H1 (cell line): ENCODE measurements around the gene GJD4. TPM values are rescaled to one million over a fixed set of nuclear protein-coding genes. Genes with fewer than 3 reads are reported as not detected.
A peak's percentile ranks its signal among the peaks of the same experiment; 100 is the strongest.

Source experiments
- CTCF ChIA-PET: fragments of 300-600 bp; sonication (Branson Sonifier 250); formaldehyde crosslinking; loops from one replicate; lab custom pipeline; 2021; ENCODE audit not compliant: partially characterized antibody; lab: Charles Lee
- POLR2A ChIA-PET: fragments of 300-600 bp; sonication (Branson Sonifier 250); formaldehyde crosslinking; loops from one replicate; lab custom pipeline; 2021; ENCODE audit warnings: inconsistent platforms; ENCODE audit not compliant: partially characterized antibody; lab: Charles Lee
- DNase-seq, 2 experiments: peaks; one replicate each; pipeline versions ENCODE4 v3.0.0 to v3.0.0-alpha.2; 2010 to 2022; ENCODE audit warnings: low spot score in 2 of 2, low read depth in 1 of 2, mixed read lengths in 1 of 2
- FAIRE-seq: peaks from 2 replicates; lab custom pipeline; 2011; peaks lifted over from hg19 to GRCh38; lab: Jason Lieb, UNC
- H2AFZ ChIP-seq: 2 replicates; pipeline ENCODE4 v1.8.1; 2012; ENCODE audit warnings: low read length, inconsistent platforms
- H2AK5ac ChIP-seq: 2 replicates; pipeline ENCODE4 v1.6.1; 2013; ENCODE audit warnings: low read depth, low read length
- H2BK120ac ChIP-seq: replicated peaks from 2 replicates; pipeline ENCODE3; 2013; ENCODE audit warnings: low read depth, low read length, inconsistent platforms
- H2BK12ac ChIP-seq: 2 replicates; pipeline ENCODE4 v1.6.1; 2013; ENCODE audit warnings: low read depth, low read length
- H2BK15ac ChIP-seq: 2 replicates; pipeline ENCODE4 v1.6.1; 2013; ENCODE audit warnings: low read length
- H2BK20ac ChIP-seq: 2 replicates; pipeline ENCODE4 v1.6.1; 2013; ENCODE audit warnings: low read length
- H2BK5ac ChIP-seq: 2 replicates; pipeline ENCODE4 v1.6.1; 2013; ENCODE audit warnings: low read depth, low read length
- H3K14ac ChIP-seq: 2 replicates; pipeline ENCODE4 v1.6.1; 2013; ENCODE audit warnings: inconsistent platforms; ENCODE audit not compliant: insufficient read length
- H3K18ac ChIP-seq: 2 replicates; pipeline ENCODE4 v1.6.1; 2013; ENCODE audit warnings: low read length; ENCODE audit errors: extremely low read depth
- H3K23ac ChIP-seq: 2 replicates; pipeline ENCODE4 v1.6.1; 2013; ENCODE audit warnings: inconsistent platforms; ENCODE audit not compliant: insufficient read length
- H3K23me2 ChIP-seq: 2 replicates; pipeline ENCODE4 v1.6.1; 2013; ENCODE audit warnings: low read depth, low read length
- H3K27ac ChIP-seq: 2 replicates; pipeline ENCODE4 v1.6.1; 2011; ENCODE audit warnings: low read depth, low read length, inconsistent platforms
- H3K27me3 ChIP-seq, 4 experiments: replicated peaks in 1 of 4; 1 replicate in 1 of 4; 2 replicates in 3 of 4; pipeline versions ENCODE4 v1.6.1 to v1.8.1; 2011 to 2013; ENCODE audit warnings: low read length in 3 of 4, mild to moderate bottlenecking in 3 of 4, inconsistent platforms in 2 of 4, mixed read lengths in 2 of 4, moderate library complexity in 1 of 4; ENCODE audit not compliant: control insufficient read depth in 3 of 4, insufficient read depth in 3 of 4; ENCODE audit errors: extremely low read depth in 1 of 4
- H3K36me3 ChIP-seq, 4 experiments: 2 replicates each; pipeline versions ENCODE4 v1.6.1 to v1.8.1; 2011 to 2013; ENCODE audit warnings: mild to moderate bottlenecking in 4 of 4, low read length in 3 of 4, moderate library complexity in 2 of 4, control low read depth in 1 of 4, inconsistent platforms in 1 of 4; ENCODE audit not compliant: insufficient read depth in 4 of 4, control insufficient read depth in 2 of 4
- H3K4ac ChIP-seq: replicated peaks from 2 replicates; pipeline ENCODE3; 2013; ENCODE audit warnings: low read length, low read depth, mixed read lengths, inconsistent platforms; ENCODE audit not compliant: insufficient read length
- H3K4me1 ChIP-seq, 4 experiments: replicated peaks in 1 of 4; 1 replicate in 1 of 4; 2 replicates in 3 of 4; pipeline versions ENCODE4 v1.6.1 to v1.8.1; 2011 to 2013; ENCODE audit warnings: low read length in 3 of 4, inconsistent platforms in 2 of 4, mixed read lengths in 1 of 4; ENCODE audit not compliant: insufficient read depth in 4 of 4, control insufficient read depth in 3 of 4
- H3K4me2 ChIP-seq, 2 experiments: 2 replicates each; pipeline versions ENCODE4 v1.6.1 to v1.8.1; 2011 to 2013; ENCODE audit warnings: low read depth in 2 of 2, low read length in 2 of 2, control low read depth in 1 of 2, inconsistent platforms in 1 of 2, mild to moderate bottlenecking in 1 of 2; ENCODE audit not compliant: insufficient read depth in 1 of 2
- H3K4me3 ChIP-seq, 4 experiments: fragments of 200-600, 300-600 bp in 1 of 4; sonication (generic), shearing (Covaris generic), sonication (Bioruptor Twin) in 1 of 4; 2 replicates each; pipeline versions ENCODE4 v1.5.1 to v1.8.1; 2011 to 2016; ENCODE audit warnings: low read length in 4 of 4, low read depth in 3 of 4, control low read depth in 2 of 4, inconsistent platforms in 2 of 4, mild to moderate bottlenecking in 2 of 4, mixed read lengths in 1 of 4, moderate library complexity in 1 of 4; ENCODE audit not compliant: insufficient read depth in 2 of 4; ENCODE audit errors: extremely low read depth in 1 of 4
- H3K56ac ChIP-seq: replicated peaks from 2 replicates; pipeline ENCODE3; 2013; ENCODE audit warnings: low read depth, mild to moderate bottlenecking, mixed read lengths, low read length, inconsistent platforms; ENCODE audit not compliant: insufficient read length
- H3K79me1 ChIP-seq: 2 replicates; pipeline ENCODE4 v1.6.1; 2013; ENCODE audit warnings: low read depth, low read length, control low read depth
- H3K79me2 ChIP-seq, 2 experiments: 2 replicates each; pipeline versions ENCODE4 v1.6.1 to v1.8.1; 2012 to 2013; ENCODE audit warnings: low read length in 2 of 2, mild to moderate bottlenecking in 2 of 2, inconsistent platforms in 1 of 2; ENCODE audit not compliant: insufficient read depth in 2 of 2, control insufficient read depth in 1 of 2
- H3K9ac ChIP-seq, 4 experiments: replicated peaks in 1 of 4; 1 replicate in 1 of 4; 2 replicates in 3 of 4; pipeline versions ENCODE4 v1.6.1 to v1.8.1; 2011 to 2013; ENCODE audit warnings: low read depth in 3 of 4, low read length in 3 of 4, control low read depth in 2 of 4, mild to moderate bottlenecking in 2 of 4, moderate library complexity in 2 of 4, inconsistent platforms in 1 of 4; ENCODE audit errors: extremely low read depth in 1 of 4
- H3K9me3 ChIP-seq, 2 experiments: 2 replicates each; pipeline versions ENCODE4 v1.6.1 to v1.8.1; 2012 to 2013; ENCODE audit warnings: mild to moderate bottlenecking in 2 of 2, moderate library complexity in 2 of 2, control low read depth in 1 of 2, inconsistent platforms in 1 of 2, low read depth in 1 of 2, low read length in 1 of 2, mixed read lengths in 1 of 2; ENCODE audit not compliant: insufficient read depth in 2 of 2
- H4K20me1 ChIP-seq, 2 experiments: replicated peaks in 1 of 2; 2 replicates each; pipeline versions ENCODE3 to v1.8.1; 2011 to 2013; ENCODE audit warnings: inconsistent platforms in 2 of 2, low read length in 2 of 2, mild to moderate bottlenecking in 1 of 2; ENCODE audit not compliant: insufficient read depth in 2 of 2, control insufficient read depth in 1 of 2
- H4K5ac ChIP-seq: 2 replicates; pipeline ENCODE4 v1.6.1; 2013; ENCODE audit warnings: low read length, low read depth, mixed read lengths, inconsistent platforms; ENCODE audit not compliant: insufficient read length
- H4K8ac ChIP-seq: 2 replicates; pipeline ENCODE4 v1.8.0; 2013; ENCODE audit warnings: mild to moderate bottlenecking, moderate library complexity, low read length, inconsistent platforms; ENCODE audit not compliant: insufficient read depth; ENCODE audit errors: extremely low read depth
- H4K91ac ChIP-seq: replicated peaks from 2 replicates; pipeline ENCODE3; 2013; ENCODE audit warnings: low read length, mixed read lengths, inconsistent platforms; ENCODE audit not compliant: insufficient read length
- ASH2L ChIP-seq: fragments of 200-600, 300-600 bp; sonication (generic); IDR thresholded peaks from one replicate; pipeline ENCODE4 v1.7.1; 2017; ENCODE audit warnings: low read length
- KDM1A ChIP-seq: fragments of 200-600, 300-600 bp; sonication (generic); IDR thresholded peaks from 2 replicates; pipeline ENCODE4 v1.7.1; 2016; ENCODE audit warnings: mild to moderate bottlenecking, low read length, borderline replicate concordance
- POLR2A ChIP-seq, 2 experiments: IDR thresholded peaks; 1 replicate in 1 of 2; 2 replicates in 1 of 2; pipeline ENCODE4 v1.6.1; 2011; ENCODE audit warnings: low read depth in 2 of 2, low read length in 2 of 2, mild to moderate bottlenecking in 2 of 2; ENCODE audit errors: control extremely low read depth in 1 of 2
- RAD21 ChIP-seq, 2 experiments: IDR thresholded peaks in 1 of 2; conservative IDR thresholded peaks in 1 of 2; 2 replicates each; pipeline ENCODE4 v1.6.1; 2011; ENCODE audit warnings: low read depth in 2 of 2, low read length in 2 of 2, improper control_type of control experiment in 1 of 2, inconsistent platforms in 1 of 2, mild to moderate bottlenecking in 1 of 2, moderate library complexity in 1 of 2
- RFX5 ChIP-seq: IDR thresholded peaks from 2 replicates; pipeline ENCODE4 v1.6.1; 2011; ENCODE audit warnings: low read depth, low read length, improper control_type of control experiment, borderline replicate concordance
- SIN3A ChIP-seq, 2 experiments: IDR thresholded peaks in 1 of 2; conservative IDR thresholded peaks in 1 of 2; 2 replicates each; pipeline ENCODE4 v1.6.1; 2011 to 2012; ENCODE audit warnings: low read length in 2 of 2, improper control_type of control experiment in 1 of 2, low read depth in 1 of 2, mild to moderate bottlenecking in 1 of 2
- SIX5 ChIP-seq: IDR thresholded peaks from 2 replicates; pipeline ENCODE4 v1.6.1; 2011; ENCODE audit warnings: mild to moderate bottlenecking, low read depth, low read length
- TAF1 ChIP-seq: IDR thresholded peaks from 2 replicates; pipeline ENCODE4 v1.6.1; 2011; ENCODE audit warnings: mild to moderate bottlenecking, low read depth, low read length
- WGBS, 2 experiments: shearing (Covaris generic) in 1 of 2; methylation state at CpG; one replicate each; pipeline versions ENCODE4 v1.1.6 to v1.1.7; 2013 to 2015; ENCODE audit warnings: low lambda C conversion rate in 2 of 2, mixed read lengths in 2 of 2, inconsistent platforms in 1 of 2, low coverage in 1 of 2, missing lambda C conversion rate in 1 of 2; ENCODE audit not compliant: insufficient replicate concordance in 2 of 2, insufficient coverage in 1 of 2, insufficient read length in 1 of 2; ENCODE audit errors: extremely low coverage in 1 of 2, missing lambda C conversion rate in 1 of 2; 5-methylcytosine and 5-hydroxymethylcytosine counted together
- polyA plus RNA-seq, 7 experiments: library from polyadenylated mRNA; depleted of rRNA in 3 of 7; stranded (reverse) in 5 of 7; unstranded in 2 of 7; fragments of >200 nt in 5 of 7; fragments of 200-250 nt in 2 of 7; gene quantifications; 1 replicate in 5 of 7; 2 replicates in 1 of 7; 4 replicates in 1 of 7; pipeline versions ENCODE4 v1.2.1 to v1.2.3, GENCODE V29; 2011 to 2013; ENCODE audit warnings: missing spikeins in 2 of 7, mixed read lengths in 2 of 7
- total RNA-seq: library from RNA; stranded (reverse); fragmentation: NEBNext Ultra II Directional; extraction: Animal tissue kit (Norgen Biotek cat#: 25700); gene quantifications from 2 replicates; pipeline ENCODE4 v1.2.1, GENCODE V29; 2021
- TF ChIP-seq, protein P1 (sequence below), 3 experiments: IDR thresholded peaks; 1 replicate in 2 of 3; 2 replicates in 1 of 3; pipeline versions ENCODE4 v1.5.1 to v1.6.1; 2011; ENCODE audit warnings: low read length in 3 of 3, mild to moderate bottlenecking in 3 of 3, inconsistent platforms in 2 of 3, low read depth in 1 of 3, moderate library complexity in 1 of 3; ENCODE audit not compliant: insufficient read depth in 1 of 3; ENCODE audit errors: control extremely low read depth in 1 of 3
- TF ChIP-seq, protein P2 (sequence below): IDR thresholded peaks from 2 replicates; pipeline ENCODE4 v1.6.1; 2012; ENCODE audit warnings: inconsistent platforms

The GJD4 gene
- total and polyA plus RNA-seq, 2 of the 8 experiments (the other 6 are each of a cell fraction or from before 2014, with no cell fraction given), result not detected

DNA sequence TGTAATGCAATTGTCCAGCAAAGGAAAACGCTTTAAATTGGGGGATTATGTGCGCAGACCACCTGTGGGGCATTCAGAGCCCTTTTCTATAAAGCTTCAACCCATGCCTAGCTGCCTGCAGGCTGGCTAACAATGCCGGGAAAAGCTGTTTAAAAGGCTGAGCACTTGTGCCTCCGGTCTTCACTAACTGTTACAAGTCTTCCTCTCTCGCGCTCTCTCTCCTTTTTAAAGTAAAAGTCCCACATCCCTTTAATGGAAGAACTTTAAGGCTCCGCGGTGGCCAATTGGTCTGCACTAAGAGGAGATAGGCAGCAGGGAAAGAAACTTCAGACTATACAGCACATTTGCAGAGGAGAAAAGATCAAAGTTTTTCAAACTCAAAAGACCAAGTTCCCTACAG, 32.3 kb downstream of the GJD4 start:
- no peak overlapping the region for H3K9ac ChIP-seq
- H3K23ac ChIP-seq, result no peak overlapping the region
- H3K79me2 ChIP-seq, result peaks cover 0 to 3% of the 10 kb centered on the region in 2 experiments; a peak in 1 of 4 replicates
- no peak overlapping the region for H3K18ac ChIP-seq
- H3K36me3 ChIP-seq, result no peaks in the 10 kb centered on the region
- 3% methylated on average over 8 of the region's 8 CpGs; no CpG with 5 or more reads in 1 of the 2 experiments for WGBS, 2 experiments
- no peak overlapping the region for H2BK12ac ChIP-seq
- no peak overlapping the region for H4K5ac ChIP-seq
- H3K27me3 ChIP-seq, result peaks cover 3 to 7% (median 5%) of the 10 kb centered on the region in 4 experiments; a peak in 6 of 7 replicates
- H3K4me3 ChIP-seq, result peak overlapping the region in 3 of 4 experiments; percentile 20 to 63 (median 45); a peak in 4 of 8 replicates
- no peak overlapping the region for H2BK15ac ChIP-seq
- H2BK20ac ChIP-seq, result no peak overlapping the region
- no peak overlapping the region for H4K8ac ChIP-seq
- no peak overlapping the region for H4K91ac ChIP-seq
- H2AK5ac ChIP-seq, result no peak overlapping the region
- no peak overlapping the region for H3K14ac ChIP-seq
- no peak overlapping the region for H3K56ac ChIP-seq
- peaks cover 21% of the 10 kb centered on the region for H3K23me2 ChIP-seq
- no peak overlapping the region for H3K27ac ChIP-seq
- no peaks in the 10 kb centered on the region for H3K79me1 ChIP-seq
- H3K4me2 ChIP-seq, result peak overlapping the region; percentile 58 to 76
- POLR2A ChIA-PET, result interaction anchor here (0.6 to 1.3 kb wide), 5 partner anchors 21 to 383 kb away, joined by 3 to 5 read pairs (median 3); no protein-coding TSS in a partner anchor
- peaks cover 2 to 24% (median 16%) of the 10 kb centered on the region in 4 experiments for H3K4me1 ChIP-seq
- H2BK5ac ChIP-seq, result no peak overlapping the region
- H3K9me3 ChIP-seq, result no peaks in the 10 kb centered on the region; a peak in 1 of 4 replicates
- H2BK120ac ChIP-seq, result no peak overlapping the region
- H2AFZ ChIP-seq, result no peak overlapping the region
- H3K4ac ChIP-seq, result no peak overlapping the region
- CTCF ChIA-PET, result interaction anchor here (0.6 to 9.4 kb wide), 12 partner anchors 14 to 1142 kb away, joined by 3 to 59 read pairs (median 5); no protein-coding TSS in a partner anchor
- FAIRE-seq, result peak; percentile 85
- peak in 1 of 2 experiments; percentile 54 for DNase-seq
- H4K20me1 ChIP-seq, result peaks cover 3 to 8% of the 10 kb centered on the region in 2 experiments
- TF ChIP-seq, protein P1, sequence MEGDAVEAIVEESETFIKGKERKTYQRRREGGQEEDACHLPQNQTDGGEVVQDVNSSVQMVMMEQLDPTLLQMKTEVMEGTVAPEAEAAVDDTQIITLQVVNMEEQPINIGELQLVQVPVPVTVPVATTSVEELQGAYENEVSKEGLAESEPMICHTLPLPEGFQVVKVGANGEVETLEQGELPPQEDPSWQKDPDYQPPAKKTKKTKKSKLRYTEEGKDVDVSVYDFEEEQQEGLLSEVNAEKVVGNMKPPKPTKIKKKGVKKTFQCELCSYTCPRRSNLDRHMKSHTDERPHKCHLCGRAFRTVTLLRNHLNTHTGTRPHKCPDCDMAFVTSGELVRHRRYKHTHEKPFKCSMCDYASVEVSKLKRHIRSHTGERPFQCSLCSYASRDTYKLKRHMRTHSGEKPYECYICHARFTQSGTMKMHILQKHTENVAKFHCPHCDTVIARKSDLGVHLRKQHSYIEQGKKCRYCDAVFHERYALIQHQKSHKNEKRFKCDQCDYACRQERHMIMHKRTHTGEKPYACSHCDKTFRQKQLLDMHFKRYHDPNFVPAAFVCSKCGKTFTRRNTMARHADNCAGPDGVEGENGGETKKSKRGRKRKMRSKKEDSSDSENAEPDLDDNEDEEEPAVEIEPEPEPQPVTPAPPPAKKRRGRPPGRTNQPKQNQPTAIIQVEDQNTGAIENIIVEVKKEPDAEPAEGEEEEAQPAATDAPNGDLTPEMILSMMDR (IDR thresholded peaks at IDR 0.05; ENCODE audit: control extremely low read depth in 1 of 3, insufficient read depth in 1 of 3, low read depth in 1 of 3, low read length in 3 of 3), result no peak
- peak; percentile 21 for TF ChIP-seq ASH2L
- 0 out of 2 replicates have a peak, but pooled peaks have one; percentile 41 for TF ChIP-seq TAF1
- TF ChIP-seq, protein P2, sequence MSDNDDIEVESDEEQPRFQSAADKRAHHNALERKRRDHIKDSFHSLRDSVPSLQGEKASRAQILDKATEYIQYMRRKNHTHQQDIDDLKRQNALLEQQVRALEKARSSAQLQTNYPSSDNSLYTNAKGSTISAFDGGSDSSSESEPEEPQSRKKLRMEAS, result 0 out of 2 replicates have a peak, but pooled peaks have one; percentile 25
- TF ChIP-seq POLR2A (IDR thresholded peaks at IDR 0.05; ENCODE audit: control extremely low read depth in 1 of 2, low read depth in 2 of 2, low read length in 2 of 2), result peak in 1 of 2 experiments; percentile 43; a peak in 1 of 3 replicates
- TF ChIP-seq SIN3A (conservative IDR thresholded peaks at IDR 0.05 in 1 of 2, IDR thresholded peaks at IDR 0.05 in 1 of 2; ENCODE audit: low read depth in 1 of 2, low read length in 2 of 2), result peak in 1 of 2 experiments; percentile 58; a peak in 1 of 4 replicates
- no peak for TF ChIP-seq KDM1A
- TF ChIP-seq RAD21 (IDR thresholded peaks at IDR 0.05 in 1 of 2, conservative IDR thresholded peaks at IDR 0.05 in 1 of 2; ENCODE audit: low read depth in 2 of 2, low read length in 2 of 2), result peak; percentile 17 to 34; a peak in 3 of 4 replicates
- TF ChIP-seq RFX5, result no peak
- TF ChIP-seq SIX5, result no peak
